ENCODE measurements around the gene FBXO38.
A peak's percentile ranks its signal among the peaks of the same experiment; 100 is the strongest.

The FBXO38 gene

GRCh38 chr5:148383564-148384379 lies at the start of gene FBXO38:
Gene FBXO38, plus strand, starts transcription at chr5:148383958. Its CDS starts 10,819 bp downstream, at chr5:148394777.
- DNase-seq = peak; percentile 96

GRCh38 chr5:148335259-148335658 lies 48.5 kb upstream of the FBXO38 start, which contains the start of gene SPINK9:
Gene SPINK9, plus strand, starts transcription at chr5:148335559. Its CDS starts 55 bp downstream, at chr5:148335614.
- DNase-seq = no peak

DNA sequence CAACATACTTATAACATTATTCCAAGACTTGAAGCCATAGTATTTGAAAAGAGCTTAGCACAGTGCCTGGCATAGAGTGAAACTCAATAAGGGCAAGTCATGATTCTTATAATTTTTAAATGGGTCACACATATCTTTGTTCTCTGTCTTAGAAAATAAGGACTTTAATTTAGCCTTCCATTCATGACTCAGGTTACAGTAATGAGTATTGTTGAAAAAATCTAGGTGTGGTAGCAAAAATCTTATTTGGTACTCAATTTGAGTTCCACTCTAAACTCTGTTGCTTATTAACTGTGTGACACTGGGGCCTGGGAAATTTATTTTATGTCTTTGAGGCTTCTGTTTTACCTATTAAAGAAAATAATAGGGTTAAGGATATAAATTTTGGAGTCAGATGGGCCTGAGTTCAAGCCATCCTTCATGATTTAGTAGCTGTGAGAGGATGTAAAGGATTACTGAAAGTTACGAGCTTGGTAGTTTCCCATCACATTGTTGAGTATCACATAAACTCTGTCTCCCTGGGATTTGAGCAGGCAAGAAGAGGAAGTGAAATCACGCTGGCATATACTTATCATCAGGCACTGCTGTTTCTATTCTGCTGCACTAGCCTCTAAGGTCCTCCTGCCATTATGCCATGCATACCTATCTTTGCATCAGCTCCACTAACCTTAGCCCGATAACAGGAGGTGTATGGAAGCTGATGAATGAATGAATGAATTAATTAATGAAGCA lies 46.9 kb upstream of the FBXO38 start:
- DNase-seq = no peak

- DNase-seq = no peak
Observed at GRCh38 chr5:148342371-148343045, 41.2 kb upstream of the FBXO38 start.

DNA sequence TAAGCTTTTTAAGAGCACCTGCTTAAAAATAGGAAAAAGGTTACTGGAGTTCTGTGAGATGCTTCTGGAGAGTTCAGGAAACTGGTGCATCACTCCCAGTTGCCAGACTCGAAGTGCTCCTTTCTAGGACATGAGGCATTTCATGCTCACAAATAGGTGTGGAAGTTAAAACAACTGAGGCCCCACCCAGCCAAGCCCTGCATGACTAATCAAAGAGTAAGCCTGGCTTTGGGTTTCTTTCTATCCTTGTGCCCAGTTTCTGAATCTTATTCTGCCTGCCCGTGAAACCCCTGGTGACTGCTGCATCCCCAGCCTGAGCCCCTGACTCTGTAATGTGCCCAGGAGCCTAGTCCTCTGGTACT lies 40.7 kb upstream of the FBXO38 start:
- no peak for DNase-seq

- DNase-seq = no peak
Observed at GRCh38 chr5:148343603-148344487, 39.9 kb upstream of the FBXO38 start.

- DNase-seq = no peak
Observed at GRCh38 chr5:148347706-148348105, 36.1 kb upstream of the FBXO38 start.

DNA sequence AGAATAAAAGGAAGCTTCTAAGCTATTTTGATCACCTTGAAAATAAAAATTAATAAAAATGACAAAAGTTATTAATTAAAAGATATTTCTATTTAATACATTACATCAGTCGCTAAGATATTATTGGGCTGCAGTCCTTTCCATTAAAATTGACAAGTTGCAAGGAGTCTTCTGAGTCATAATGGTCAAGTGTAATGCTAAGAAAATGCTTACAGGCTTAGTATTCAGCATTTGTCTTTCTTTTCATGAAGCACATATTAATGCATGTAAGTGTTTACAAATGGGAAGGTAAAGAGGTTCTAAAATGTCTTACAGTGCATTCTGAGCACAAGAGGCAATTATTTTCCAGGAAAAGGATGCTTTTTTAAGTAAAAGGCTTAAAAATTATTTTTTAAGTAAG lies 31.1 kb upstream of the FBXO38 start:
- no peak for DNase-seq

DNA sequence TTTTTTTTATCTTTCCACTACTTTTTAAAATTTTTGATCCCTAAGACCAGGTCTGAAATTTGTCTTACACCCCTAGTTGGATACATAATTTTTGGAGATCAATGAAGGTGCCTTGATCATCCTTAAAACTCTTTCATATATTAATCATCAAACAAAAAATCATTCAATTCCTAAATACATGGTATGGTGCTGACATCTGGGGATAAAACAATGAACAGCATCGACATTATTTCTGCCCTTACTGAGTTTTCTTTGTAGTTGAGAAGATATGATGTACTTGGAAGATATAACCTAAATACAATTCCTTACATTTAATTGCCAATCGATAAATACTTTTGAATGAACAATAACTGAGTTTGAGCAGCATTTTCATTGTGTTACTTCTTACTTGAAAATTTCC lies 30.1 kb upstream of the FBXO38 start:
- no peak for DNase-seq

DNA sequence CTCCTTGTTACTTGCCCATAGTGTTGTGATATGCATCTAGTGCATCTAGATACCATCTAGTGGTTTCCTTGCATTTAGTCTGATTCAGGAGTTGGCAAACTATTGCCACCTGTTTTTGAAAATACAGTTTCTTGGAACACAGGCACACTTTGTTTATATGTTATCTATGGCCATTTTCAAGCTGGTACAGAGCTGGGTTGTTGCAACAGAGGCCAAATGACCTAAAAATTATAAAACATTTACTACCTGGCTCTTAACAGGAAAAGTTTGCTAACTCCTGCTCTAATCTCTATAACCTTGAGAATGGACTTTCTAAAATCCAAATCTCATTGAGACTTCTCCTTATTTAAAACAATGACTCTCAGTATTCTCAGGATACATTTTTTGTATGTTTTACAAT lies 19.4 kb upstream of the FBXO38 start:
- DNase-seq = no peak

DNA sequence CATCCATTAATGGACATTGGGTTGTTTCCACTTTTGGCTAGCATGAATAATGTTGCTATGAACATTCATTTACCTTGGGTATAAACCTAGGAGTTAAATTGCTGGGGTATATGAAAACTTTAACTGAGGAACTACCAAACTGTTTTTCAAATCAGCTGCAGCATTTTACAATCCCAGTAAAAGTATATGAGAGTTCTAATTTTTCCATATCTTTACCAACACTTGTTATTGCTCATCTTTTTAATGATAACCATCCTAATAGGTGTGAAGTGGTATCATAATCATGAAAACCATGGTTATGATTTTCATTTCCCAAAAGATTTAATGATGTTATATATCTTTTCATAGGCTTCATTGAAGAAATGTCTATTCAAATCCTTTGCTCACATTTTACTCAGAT lies 15.5 kb upstream of the FBXO38 start:
- no peak for DNase-seq

- no peak for DNase-seq
Observed at GRCh38 chr5:148372166-148372725, 11.5 kb upstream of the FBXO38 start.

- no peak for DNase-seq
Observed at GRCh38 chr5:148372893-148373292, 10.9 kb upstream of the FBXO38 start.

GRCh38 chr5:148374690-148375360 lies 8.9 kb upstream of the FBXO38 start:
- DNase-seq = peak; percentile 12

DNA sequence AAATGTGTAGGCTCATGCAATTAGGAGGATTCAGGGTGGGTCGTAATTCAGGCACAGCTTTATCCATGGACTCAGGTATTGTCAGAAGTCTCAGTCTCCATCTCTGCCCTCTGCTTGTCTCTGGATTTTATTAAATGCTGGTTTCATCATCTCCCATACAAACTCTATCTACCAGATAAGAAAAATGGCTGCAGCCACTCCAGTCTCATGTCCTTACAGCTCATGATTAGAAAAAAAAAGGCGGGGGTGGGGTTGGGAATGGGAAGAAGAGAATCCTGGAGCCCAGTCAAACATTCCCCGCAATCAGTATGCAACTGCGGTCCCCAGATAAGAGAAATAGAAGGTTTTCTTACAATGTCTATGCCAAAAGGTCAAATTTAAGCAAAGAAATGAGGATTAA lies 7.6 kb upstream of the FBXO38 start:
- no peak for DNase-seq

DNA sequence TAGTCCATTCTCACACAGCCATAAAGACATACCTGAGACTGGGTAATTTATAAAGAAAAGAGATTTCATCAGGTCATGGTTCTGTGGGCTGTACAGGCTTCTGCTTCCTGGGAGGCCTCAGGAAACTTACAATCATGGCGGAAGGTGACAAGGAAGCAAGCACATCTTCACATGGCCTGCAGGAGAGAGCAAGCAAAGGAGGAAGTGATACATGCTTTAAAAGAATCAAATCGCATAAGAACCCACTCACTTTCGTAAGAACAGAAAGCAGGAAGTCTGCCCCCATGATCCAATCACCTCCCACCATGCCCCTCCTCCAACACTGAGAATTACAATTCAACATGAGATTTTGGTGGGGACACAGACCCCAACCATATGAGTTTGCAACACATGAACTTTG lies 5.1 kb upstream of the FBXO38 start:
- DNase-seq = no peak

DNA sequence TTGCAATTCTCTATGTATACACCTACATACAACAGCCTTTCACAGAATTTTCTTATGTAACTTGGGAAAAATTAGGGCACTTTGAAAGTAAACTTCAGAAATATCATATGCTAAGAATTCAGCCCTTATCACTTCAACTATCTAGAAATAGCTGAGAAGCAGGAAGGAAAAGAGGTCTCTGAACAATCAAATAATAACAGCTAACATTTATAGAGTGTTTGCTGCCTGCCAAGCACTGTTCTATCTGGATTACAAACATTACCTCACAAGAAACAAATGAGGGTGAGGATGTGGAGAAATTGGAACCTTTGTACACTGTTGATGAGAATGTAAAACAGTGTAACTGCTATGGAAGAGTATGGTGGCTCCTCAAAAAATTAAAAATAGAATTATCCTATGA lies 4.4 kb upstream of the FBXO38 start:
- DNase-seq = no peak

GRCh38 chr5:148381906-148382305 lies 1.9 kb upstream of the FBXO38 start:
- no peak for DNase-seq

DNA sequence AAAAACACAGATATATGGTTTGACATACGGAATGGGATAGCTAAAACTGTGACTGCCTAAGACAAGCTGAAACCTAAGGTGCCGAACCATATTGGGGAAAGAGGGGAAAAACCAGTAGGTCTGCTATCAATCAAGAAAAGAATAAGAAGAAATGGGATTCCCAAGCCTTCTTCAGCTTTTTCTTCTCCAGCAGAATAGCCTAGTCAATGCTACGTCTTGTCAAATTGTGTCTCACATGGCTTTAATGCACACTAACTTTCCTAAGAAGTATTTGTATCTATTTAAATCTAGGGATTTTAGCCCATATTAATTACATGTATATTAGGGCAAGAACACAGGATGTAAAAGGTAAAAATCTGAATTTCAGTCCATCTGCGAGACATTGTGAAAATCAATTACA lies 797 bp upstream of the FBXO38 start:
- no peak for DNase-seq

DNA sequence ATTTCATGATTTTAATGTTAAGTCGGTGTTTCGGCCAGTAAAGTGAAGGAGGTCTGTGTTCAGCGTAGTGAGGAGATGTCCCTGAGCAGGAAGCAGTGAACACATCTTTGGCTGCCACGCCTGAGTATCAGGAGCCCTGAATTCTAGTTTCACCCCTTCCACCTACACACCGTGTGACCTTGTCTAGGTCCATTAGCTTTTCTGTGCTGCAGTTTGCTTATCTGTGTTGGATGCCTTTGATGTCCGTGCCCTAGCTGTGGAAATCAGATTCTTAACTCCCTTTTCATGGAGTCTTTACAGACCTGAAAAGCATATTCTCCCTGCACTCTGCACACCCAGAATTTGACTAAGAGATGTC lies 601 bp downstream of the FBXO38 start:
- peak; percentile 15 for DNase-seq

GRCh38 chr5:148385094-148385493 lies 1.3 kb downstream of the FBXO38 start:
- DNase-seq = no peak

- no peak for DNase-seq
Observed at GRCh38 chr5:148386041-148386440, 2.3 kb downstream of the FBXO38 start.
